Right forelimb (tissue), 1 donor: ENCODE results near the gene ATP1A2.
"Not testable (repeated sequence)": the region's sequence is repeated elsewhere in the genome, so short reads cannot be mapped to it uniquely, and the experiment has no call there.

Source experiments
- DNase-seq: peaks from one replicate; pipeline ENCODE4 v3.0.0-alpha.2; 2018

Gene ATP1A2

DNA sequence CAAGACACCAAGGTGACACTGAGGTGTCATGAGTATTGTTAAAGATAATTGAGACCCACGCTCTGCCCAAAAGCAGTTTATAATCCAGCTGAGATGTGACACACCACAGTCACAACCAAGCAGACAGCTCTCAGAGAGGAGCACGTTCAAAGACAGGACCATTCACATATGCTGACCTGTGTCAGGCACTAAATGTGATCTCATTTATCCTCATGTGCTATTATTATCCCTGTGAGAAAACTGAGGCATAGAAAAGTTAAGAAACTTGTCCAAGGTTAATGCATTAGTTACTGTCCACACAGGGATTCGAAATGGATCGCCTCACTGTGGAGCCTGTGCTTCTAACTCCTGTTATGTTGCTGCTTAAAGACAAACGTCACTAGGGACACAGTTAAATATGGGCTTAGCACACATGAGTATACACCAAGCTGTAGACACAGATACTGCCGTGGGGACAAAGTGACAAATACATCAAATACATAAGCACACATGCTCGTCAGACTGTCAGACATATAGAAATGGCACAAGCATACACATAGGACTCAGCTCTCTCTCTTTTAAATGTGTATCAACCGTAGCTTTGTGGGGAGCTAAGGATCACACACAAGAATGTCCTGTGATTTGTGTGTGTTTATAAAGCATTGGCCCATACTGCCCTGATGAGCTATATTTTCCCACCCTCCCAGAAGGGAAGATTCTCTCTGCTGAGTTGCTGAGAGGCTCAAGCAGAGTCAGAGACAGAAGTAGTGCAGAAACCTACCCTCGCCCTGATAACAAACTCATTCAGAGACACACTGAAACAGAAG is 13.6 kb upstream of the ATP1A2 start:
- no peak for DNase-seq

DNA sequence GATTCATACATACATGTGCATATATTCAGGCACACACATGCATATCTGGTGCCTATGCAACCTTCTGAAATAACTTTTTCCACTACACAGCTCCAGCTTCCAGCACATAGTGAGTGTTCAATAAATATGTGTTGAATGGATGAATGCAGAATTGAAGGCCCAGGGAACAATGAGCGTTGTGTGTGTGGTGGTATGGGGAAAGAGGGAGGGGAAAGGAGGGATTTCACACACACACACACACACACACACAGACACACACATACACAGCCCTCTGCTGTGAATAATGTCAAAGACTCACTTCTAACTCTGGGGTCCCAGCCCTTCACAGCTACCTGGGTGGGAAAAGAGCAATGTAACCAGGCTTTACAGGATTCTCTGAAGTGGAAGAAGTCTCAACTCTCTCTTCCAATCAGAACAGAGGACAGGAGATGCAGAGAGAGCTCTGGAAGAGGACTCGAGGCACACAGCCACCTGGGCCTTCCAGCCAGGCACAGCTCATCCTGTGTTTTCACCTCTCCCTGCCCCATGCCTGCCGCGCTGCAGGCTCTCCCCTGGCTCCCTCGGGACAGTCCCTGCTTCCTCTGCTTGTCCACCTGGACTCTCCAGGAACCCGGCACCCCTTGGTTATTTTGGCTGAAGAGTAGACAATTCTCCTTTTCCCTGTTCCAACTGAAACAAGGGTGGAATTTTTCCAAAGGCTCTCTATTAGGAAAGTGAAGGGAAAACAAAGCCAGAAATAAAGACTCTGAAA is 11.7 kb upstream of the ATP1A2 start:
- no peak for DNase-seq

DNA sequence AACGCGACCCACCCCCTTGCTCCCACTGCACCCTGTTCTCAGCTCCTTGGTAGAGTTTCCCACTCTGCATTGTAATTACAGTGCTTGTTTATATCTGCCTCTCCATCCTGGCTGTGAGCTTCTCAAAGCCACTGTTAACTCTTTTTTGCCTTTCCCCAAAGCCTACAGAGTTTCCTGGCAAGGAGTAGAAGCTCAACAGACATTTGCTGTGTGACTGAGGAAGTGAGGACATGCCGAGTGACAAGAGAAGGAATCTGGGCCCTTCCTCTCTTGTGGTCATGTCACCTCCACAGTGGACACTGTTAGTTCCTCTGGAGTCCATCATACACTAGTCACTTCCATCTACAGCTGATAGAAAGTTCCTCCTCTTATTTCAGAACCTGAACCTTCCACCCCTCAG is 11.1 kb upstream of the ATP1A2 start:
- DNase-seq: no peak

DNA sequence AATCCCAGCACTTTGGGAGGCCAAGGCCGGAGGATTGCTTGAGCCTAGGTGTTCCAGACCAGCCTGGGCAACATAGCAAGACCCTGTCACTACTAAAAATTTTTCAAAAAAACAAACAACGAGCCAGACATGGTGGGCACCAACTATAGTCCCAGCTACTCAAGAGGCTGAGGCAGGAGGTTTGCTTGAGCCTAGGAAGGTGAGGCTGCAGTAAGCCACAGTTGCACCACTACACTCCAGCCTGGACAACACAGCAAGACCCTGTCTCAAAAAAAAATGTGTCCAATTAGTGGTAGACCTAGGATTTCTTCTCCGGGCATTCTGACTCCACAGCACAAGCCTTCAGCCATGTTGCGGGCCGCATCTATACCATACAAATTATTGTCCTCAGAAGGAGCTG is 10.4 kb upstream of the ATP1A2 start:
- no peak for DNase-seq

DNA sequence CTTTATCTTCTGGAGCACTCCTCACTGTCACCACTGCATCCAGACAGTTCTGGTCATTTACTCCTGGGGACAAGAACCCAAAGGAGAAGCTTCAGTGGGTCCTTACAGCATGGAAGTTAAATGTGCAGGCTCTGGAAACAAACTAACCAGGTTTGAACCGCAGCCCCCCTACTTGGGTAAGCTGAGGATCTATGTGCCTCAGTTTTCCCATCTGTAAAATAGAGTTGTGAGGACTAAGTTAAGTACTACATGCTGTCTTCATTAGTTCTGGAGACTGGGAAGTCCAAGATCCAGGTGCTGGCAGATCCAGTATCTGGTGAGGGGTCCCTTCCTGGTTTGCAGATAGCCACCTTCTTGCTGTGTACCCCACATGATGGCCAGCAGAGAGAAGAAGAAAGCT is 8.0 kb upstream of the ATP1A2 start:
- no peak for DNase-seq

DNA sequence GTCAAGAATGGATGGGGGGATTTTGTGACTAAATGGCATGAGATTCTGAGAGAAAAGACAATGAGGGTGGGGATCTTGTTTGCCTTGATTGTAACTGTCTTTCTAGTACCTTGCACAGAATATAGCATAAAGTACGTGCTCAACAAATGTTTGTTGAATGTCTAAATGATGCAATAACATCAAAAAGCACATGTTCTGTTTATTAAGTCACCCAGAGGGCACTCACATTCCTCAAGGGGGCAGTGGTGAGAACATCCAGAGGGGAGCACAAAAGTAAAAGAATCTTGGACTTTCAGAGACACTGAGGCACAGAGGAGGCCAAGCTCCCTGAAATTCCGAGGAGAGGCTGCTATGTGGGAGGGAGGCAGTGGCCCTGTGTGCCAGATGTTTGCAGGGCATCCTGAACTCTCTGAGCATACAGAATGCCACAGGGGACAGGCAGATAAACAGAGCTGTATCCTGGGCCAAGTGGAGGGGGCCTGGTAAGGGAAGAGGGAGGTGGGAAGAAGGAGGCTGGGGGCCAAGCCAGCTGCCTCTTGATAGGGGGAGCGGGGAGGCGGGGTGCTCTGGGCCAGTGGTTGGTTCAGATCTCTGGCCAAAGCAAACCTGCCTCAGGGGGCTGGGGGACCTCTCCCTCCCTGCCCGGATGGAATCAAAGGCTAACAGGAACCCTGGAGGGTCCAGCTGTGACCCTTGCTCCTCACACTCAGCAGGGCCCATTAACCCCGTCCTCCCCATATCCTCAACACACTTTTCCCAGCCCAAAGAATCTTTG is 6.5 kb upstream of the ATP1A2 start:
- DNase-seq: peak; percentile 71

DNA sequence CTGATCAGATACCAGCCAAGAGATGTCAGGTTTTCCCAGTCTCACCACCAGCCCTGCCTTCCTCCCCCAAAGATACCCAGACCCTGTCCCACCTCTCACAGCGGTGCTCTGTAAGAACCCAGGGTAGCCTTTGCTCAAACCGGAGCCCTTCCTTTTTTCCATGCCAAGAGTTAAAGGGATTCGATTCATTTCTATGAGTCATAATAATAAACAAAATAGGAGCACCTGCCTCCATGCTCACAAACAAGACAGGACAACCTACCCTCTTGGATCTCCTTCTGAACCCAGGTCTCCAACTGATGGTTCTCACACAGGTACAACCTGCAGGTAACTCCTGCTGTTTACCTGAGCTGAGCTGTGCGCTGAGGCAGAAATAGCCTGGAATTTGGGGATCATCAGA is 5.9 kb upstream of the ATP1A2 start:
- DNase-seq: no peak

DNA sequence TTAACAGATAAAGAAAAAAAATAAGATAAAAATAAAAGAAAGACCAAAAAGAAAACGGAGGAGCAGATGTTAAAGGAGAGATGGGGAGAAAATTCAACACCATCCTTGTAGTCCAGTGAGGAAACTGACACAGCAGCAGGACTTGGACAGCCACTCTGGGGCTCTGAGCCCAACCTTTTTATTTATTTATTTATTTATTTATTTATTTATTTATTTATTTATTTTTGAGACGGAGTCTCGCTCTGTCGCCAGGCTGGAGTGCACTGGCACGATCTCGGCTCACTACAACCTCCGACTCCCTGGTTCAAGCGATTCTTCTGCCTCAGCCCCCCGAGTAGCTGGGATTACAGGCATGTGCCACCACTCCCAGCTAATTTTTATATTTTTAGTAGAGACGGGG is 4.1 kb upstream of the ATP1A2 start:
- not testable (repeated sequence) for DNase-seq

DNA sequence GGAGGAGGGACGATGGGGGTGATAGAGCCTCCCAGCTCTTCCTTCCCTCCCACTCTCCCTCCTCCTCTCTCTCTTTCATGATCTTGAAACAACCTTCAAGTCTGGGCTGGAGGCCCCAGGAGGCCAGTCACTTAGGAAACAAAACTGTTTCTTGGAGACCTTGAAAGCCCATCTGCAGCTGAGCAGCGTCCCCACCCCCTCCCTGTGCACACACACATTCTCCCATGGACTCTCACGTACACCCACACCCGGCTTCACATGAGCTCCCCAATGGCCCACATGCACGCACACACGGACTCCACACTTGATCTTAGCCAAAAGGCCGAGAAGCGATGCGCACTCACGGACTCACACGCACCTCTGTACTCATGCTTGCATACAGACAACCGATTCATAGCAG is 3.2 kb upstream of the ATP1A2 start:
- no peak for DNase-seq

DNA sequence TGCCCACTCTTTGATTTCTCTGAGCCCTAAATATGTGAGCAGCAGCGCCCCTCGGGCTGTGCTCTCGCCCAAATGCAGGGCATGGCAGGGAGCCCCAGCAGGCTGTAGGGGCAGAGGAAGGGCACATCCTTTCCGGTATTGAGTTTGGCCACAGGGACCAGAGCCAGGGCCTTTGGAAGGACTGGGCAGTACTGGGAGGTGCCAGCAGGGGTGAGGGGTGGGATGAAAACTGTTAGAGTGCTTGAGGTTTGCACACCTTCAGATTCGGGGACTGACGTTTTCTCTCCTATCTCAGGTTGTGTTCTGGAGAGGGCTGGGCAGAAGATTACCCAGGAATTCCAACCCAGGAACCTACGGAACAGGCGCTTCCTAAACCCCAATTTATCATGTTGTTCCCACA is 2.2 kb upstream of the ATP1A2 start:
- DNase-seq: no peak

DNA sequence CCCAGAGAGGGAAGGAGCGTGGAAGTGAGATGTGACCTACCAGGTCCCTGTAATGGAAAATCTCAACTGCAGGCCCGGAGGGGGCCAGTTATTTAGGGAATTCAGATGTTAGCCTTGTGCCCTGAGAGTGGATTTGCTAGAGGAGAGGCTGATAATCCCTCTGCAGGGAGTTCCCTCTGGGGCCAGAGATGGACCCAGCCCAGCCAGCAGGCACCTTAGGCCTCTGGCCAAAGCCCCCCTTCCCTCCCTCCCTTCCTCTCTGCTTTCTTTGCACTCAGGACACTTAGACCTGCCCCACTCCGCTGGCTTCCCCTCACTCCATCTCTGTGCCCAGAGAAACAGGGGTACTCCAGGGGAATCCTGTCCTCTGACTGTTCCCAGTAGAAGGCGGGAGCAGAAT is 1.5 kb upstream of the ATP1A2 start:
- no peak for DNase-seq

DNA sequence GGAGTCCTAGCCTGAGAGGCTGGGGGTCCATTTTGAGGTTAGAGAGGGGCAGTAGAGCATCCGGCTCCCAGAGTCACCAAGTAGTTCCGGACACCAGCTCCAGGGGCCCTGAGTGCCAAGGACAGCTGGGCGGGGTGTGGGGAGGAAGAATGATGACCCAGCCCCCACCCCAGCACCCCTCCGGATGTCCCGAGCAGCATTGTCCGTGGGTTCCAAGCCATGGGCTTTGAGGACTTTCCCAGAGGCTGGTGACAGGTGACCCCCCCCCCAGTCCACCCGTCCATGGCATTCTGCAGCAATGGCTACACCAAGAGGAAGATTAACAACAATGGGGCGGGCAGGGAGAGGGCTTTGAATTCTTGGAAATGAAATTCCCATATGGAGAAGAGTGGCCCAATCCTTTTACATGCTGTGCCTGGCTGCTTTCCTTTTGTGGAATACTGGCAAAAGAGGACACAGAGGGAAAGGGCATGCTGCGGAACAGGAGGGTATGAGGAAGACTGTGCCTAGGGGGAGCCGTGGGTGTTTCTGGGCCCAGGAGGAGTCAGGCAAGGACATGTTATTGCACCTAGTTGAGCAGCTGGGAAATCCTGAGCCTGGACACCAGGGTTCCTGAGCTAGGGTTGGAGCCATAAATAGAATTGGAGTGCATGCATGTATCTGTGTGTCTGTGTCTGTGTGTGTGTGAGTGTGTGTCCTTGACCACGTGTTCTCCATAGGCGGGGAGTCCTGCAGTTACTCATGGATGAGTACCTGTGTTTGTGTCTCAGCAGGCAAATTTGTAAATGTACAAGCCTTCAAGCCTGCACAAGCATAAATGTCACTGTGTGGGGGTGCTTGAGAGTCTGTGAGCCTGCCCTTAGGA is 956 bp downstream of the ATP1A2 start:
- DNase-seq: no peak

DNA sequence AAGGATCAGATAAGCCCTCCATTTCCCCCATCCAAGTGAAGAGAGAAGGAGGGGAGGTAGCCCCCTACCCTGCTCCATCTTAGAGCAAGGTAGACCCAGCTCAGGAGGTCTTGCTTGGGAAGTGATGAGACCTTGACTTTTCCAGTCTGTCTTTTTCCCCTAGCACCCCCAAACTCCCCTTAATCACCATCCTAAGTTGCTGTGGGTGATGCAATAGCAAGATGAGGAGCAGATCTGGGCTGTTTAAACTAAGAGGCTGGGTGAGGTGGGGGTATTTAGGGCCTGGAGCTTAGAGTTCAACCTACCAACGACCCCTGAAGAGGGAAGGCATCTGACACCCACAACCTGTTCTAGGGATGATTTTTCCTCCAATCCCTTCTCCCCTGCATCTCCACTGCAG is 1.7 kb downstream of the ATP1A2 start:
- DNase-seq: no peak

DNA sequence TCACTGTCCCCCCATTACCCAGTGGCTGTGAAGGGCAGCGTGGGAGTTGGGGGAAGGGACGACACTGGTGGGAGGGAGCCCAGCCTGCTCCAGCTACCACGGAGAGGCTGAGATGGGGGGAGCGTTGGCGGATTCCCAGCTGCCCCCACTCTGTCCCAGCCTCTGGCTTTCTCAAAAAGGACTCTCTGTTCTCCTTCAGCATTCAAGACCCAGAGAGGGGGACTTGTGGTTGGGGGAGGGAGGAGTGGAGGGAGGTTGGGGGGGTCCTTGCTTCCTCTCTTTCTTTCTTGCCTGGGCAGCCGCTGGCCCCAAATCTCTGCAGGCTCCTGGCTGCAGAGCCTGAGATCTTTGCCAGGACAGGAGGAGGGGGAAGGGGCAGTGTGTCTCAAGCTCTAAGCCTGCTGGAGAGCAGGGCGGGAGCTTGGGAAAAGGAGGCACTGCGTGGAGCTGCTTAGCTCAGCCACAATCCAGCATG is 2.2 kb downstream of the ATP1A2 start:
- peak; percentile 78 for DNase-seq

DNA sequence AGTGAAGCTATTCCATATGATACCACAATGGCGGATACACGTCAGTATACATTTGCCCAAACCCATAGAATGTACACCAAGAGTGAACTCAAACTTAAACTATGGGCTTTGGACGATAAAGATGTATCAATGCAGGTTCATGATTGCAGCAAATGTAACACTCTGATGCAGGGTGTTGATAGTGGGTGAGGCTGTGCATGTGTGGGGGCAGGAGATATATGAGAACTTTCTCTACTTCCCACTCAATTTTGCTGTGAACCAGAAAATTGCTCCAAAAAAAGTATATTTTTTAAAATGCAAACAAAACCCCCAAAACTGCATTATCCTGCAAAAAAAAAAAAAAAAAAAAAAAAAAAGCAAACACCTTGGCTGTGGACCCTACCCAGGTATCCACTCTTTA is 3.4 kb downstream of the ATP1A2 start:
- DNase-seq: no peak

DNA sequence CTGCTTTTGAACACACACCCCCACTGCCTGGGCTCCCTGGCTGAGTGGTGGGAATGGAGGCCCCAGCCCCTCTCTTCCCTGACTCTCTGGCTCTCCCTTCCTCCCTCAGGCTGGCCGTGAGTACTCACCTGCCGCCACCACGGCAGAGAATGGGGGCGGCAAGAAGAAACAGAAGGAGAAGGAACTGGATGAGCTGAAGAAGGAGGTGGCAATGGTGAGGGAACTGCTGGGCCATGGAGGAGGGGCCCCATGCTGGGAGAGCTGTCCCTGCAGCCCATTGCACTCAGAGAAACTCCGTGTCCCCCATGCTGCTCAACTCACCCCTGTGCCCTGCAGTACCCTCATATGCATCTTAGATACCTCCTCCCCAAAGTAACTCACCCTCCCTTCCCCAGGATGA is 5.2 kb downstream of the ATP1A2 start:
- no peak for DNase-seq

DNA sequence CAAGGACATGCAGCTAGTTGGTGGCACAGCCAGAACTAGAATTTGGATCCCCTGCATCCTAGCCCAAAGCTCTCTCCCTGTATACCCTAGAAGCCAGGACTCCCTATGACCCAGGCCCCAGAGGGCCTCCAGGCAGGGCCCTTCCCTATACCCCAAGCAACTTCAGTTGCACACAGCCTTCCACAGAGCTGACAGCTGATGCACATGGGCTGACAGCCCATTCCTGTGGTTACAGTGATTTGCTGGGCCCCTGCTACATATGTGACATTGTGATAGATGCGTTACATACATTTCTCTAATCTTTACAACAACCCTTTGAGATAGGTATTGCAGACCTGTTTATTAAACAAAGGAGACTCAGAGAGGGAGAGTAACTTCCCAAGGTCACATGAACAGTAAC is 5.8 kb downstream of the ATP1A2 start:
- DNase-seq: no peak

DNA sequence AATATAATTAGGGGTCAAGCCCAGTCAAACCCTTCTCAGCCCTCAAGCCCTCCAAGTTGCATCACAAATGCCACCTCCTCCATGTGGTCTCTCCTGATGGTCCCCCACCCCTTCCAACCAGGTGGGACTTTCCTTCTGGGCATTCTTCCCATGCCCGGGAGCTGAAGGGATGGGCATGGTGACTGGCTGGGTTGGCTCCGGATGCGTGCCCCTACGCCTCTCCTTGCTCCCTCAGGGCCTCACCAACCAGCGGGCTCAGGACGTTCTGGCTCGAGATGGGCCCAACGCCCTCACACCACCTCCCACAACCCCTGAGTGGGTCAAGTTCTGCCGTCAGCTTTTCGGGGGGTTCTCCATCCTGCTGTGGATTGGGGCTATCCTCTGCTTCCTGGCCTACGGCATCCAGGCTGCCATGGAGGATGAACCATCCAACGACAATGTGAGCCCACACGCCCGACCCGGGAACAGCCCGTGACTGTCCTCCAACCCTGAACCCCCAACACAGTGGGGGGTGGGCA is 7.5 kb downstream of the ATP1A2 start:
- no peak for DNase-seq

DNA sequence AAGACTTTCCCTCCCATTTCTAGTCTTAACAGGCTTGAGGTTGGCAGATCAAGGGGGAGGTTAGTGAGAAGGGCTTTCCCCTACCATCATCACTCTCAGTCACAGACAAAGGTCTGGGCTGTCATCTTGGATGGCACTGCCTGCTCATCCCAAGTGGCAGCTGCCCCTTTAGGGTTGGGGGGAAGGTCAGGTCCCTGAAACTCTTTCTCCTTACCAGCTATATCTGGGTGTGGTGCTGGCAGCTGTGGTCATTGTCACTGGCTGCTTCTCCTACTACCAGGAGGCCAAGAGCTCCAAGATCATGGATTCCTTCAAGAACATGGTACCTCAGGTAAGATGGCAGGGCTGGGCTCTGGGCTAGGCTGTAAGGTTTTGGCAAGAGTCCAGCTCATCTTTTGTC is 8.2 kb downstream of the ATP1A2 start:
- DNase-seq: no peak

DNA sequence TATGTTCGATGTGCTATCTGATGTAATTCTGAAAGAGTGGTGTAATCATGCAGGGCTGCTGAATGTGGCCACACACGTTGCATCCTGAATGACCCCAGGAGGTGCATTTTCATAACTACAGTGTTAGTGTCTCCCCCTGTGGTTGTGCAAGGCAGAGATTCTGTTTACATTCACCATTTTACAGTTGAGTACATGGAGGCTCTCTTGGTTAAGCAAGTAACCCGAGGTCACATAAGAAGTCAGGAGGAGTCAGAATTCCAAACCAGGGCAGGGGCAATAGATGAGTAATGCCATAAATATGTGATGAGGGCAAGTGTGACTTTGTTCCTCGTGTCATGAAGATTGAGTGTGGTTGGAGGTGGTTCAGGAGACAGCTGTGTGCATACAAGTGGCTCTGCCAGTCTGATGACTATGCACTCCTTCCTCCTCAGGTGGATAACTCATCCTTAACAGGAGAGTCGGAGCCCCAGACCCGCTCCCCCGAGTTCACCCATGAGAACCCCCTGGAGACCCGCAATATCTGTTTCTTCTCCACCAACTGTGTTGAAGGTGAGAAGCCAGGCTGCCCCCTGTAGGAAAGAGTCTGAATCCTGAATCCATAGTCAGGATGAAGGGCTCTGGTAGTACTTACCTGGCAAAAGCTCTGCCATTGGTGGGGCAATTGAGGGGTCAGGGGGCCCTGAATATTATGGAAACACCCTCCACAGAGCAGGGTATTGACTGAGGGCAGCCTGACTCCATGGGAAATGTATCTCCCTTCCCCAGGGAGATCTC is 9.3 kb downstream of the ATP1A2 start:
- DNase-seq: no peak

DNA sequence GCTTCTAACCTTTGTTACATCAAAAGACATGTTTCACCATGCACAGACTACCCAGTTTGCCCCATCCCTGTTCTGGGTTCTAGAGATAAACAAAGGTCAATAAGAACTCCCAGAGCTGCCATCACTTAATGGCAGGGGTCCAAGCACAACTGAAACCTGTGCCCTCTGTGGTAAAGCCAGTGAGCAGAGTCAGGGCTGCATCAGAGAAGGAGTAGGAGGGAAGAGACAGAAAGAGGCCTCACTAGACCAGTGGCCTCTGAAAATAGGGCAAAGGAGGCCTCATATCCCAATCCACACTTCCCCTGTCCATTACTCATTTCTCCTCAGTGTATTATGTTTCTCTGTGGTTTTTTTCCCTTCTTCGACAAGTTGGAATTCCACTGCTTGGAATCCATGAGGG is 10.2 kb downstream of the ATP1A2 start:
- no peak for DNase-seq

DNA sequence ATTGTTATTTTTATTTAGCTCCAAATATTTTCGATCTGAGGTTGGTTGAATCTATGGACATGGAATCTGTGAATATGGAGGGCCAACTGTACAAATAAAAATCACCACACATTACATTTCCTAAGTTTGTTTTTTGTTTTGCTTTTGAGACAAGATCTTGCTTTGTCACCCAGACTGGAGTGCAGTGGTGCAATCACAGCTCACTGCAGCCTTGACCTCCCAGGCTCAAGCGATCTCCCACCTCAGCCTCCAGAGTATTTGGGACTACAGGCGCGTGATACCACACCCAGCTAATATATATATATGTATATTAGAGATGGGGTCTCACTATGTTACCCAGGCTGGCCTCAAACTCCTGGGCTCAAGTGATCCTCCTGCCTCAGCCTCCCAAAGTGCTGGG is 10.8 kb downstream of the ATP1A2 start:
- DNase-seq: not testable (repeated sequence)
